Neural cell (in vitro differentiated cells): ENCODE measurements around the gene SPINT1.

Source experiments
- CTCF ChIP-seq: fragments of 450-650 bp; IDR thresholded peaks from 2 replicates; pipeline ENCODE4 v1.5.1; 2014; ENCODE audit warnings: antibody characterized with exemption, mild to moderate bottlenecking, moderate library complexity; ENCODE audit not compliant: poor library complexity, severe bottlenecking
- EP300 ChIP-seq: fragments of 450-650 bp; conservative IDR thresholded peaks from 2 replicates; pipeline ENCODE4 v1.6.1; 2014; ENCODE audit warnings: antibody characterized with exemption, mild to moderate bottlenecking, moderate library complexity; ENCODE audit not compliant: poor library complexity, severe bottlenecking
- MXI1 ChIP-seq: fragments of 450-650 bp; conservative IDR thresholded peaks from 2 replicates; pipeline ENCODE4 v1.6.1; 2014; ENCODE audit warnings: antibody characterized with exemption, mild to moderate bottlenecking; ENCODE audit not compliant: poor library complexity, severe bottlenecking
- SMC3 ChIP-seq: fragments of 450-650 bp; conservative IDR thresholded peaks from 2 replicates; pipeline ENCODE4 v1.6.1; 2014; ENCODE audit warnings: antibody characterized with exemption, mild to moderate bottlenecking, moderate library complexity; ENCODE audit not compliant: poor library complexity

DNA sequence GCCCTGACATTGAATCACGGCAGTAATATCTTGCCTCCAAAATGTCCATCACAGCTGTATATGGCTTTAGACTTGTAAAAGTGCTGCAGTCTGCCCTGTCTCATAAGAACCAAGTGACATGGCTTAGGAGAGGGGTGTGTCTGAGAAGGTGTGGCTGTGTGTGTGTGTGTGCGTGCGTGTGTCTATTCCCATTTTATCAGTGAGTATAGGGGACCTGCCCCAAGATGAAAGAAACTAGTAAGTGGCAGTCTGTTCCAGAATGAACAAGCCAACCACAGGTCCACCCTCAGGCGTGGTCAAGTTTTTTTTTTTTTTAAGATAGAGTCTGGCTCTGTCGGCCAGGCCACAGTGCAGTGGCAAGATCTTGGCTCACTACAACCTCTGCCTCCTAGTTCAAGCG is 35.8 kb downstream of the SPINT1 start:
- no peak for TF ChIP-seq CTCF
- no peak for TF ChIP-seq EP300
- no peak for TF ChIP-seq MXI1
- no peak for TF ChIP-seq SMC3
